ENCODE measurements around the gene CDKN2B-AS1.
A peak's percentile ranks its signal among the peaks of the same experiment; 100 is the strongest.

The CDKN2B-AS1 gene

GRCh38 chr9:21996858-21997257 is 2.3 kb downstream of the CDKN2B-AS1 start:
- no peak for TF ChIP-seq CTCF (conservative IDR thresholded peaks at IDR 0.05; ENCODE audit: low read length)
- DNase-seq (ENCODE audit: low read depth): no peak

GRCh38 chr9:21997480-21997879 is 2.9 kb downstream of the CDKN2B-AS1 start:
- H3K4me3 ChIP-seq (ENCODE audit: low read length): no peak overlapping the region
- TF ChIP-seq CTCF (conservative IDR thresholded peaks at IDR 0.05; ENCODE audit: low read length): no peak
- DNase-seq (ENCODE audit: low read depth): no peak

More at GRCh38 chr9:21996858-21997257, 2.3 kb downstream of the CDKN2B-AS1 start:
- no peak overlapping the region for H3K4me3 ChIP-seq (ENCODE audit: low read length)

GRCh38 chr9:21998026-21998425 is 3.4 kb downstream of the CDKN2B-AS1 start:
- no peak overlapping the region for H3K4me3 ChIP-seq (ENCODE audit: low read length)
- no peak for TF ChIP-seq CTCF (conservative IDR thresholded peaks at IDR 0.05; ENCODE audit: low read length)

GRCh38 chr9:22002038-22002437 is 7.4 kb downstream of the CDKN2B-AS1 start:
- TF ChIP-seq CTCF (conservative IDR thresholded peaks at IDR 0.05; ENCODE audit: low read length): no peak
- no peak for DNase-seq (ENCODE audit: low read depth)
- no peak overlapping the region for H3K4me3 ChIP-seq (ENCODE audit: low read length)

More at GRCh38 chr9:21998026-21998425, 3.4 kb downstream of the CDKN2B-AS1 start:
- no peak for DNase-seq (ENCODE audit: low read depth)

GRCh38 chr9:22005021-22005701 is 10.6 kb downstream of the CDKN2B-AS1 start:
- H3K4me3 ChIP-seq (ENCODE audit: low read length): peak overlapping the region; percentile 36
- TF ChIP-seq CTCF (conservative IDR thresholded peaks at IDR 0.05; ENCODE audit: low read length): no peak; the same call in 1 of the 2 replicates
- no peak for DNase-seq (ENCODE audit: low read depth)

GRCh38 chr9:22005702-22006606 is 11.4 kb downstream of the CDKN2B-AS1 start:
- DNase-seq (ENCODE audit: low read depth): no peak
- peak overlapping the region; percentile 36 for H3K4me3 ChIP-seq (ENCODE audit: low read length)

More at GRCh38 chr9:22005702-22006606, 11.4 kb downstream of the CDKN2B-AS1 start:
- TF ChIP-seq CTCF (conservative IDR thresholded peaks at IDR 0.05; ENCODE audit: low read length): no peak
